IPS-20b (cell line): ENCODE results near the gene MRTFB.

Source experiments
- H3K27ac ChIP-seq: one replicate; pipeline ENCODE4 v1.5.1; 2013; ENCODE audit warnings: low read length
- H3K27me3 ChIP-seq: 2 replicates; pipeline ENCODE4 v1.6.1; 2013; ENCODE audit warnings: mild to moderate bottlenecking, low read length, inconsistent platforms; ENCODE audit not compliant: insufficient read depth
- H3K36me3 ChIP-seq: 2 replicates; pipeline ENCODE4 v1.6.1; 2013; ENCODE audit warnings: low read depth, mild to moderate bottlenecking, inconsistent platforms, low read length, moderate library complexity; ENCODE audit not compliant: insufficient read depth
- H3K4me1 ChIP-seq: 2 replicates; pipeline ENCODE4 v1.6.1; 2013; ENCODE audit warnings: mild to moderate bottlenecking, control low read depth, inconsistent platforms, low read length, moderate library complexity; ENCODE audit not compliant: insufficient read depth
- H3K4me3 ChIP-seq: 2 replicates; pipeline ENCODE4 v1.5.1; 2013; ENCODE audit warnings: mild to moderate bottlenecking, low read length, inconsistent platforms
- H3K9ac ChIP-seq: 2 replicates; pipeline ENCODE4 v1.6.1; 2013; ENCODE audit warnings: low read depth, mild to moderate bottlenecking, inconsistent platforms, low read length, moderate library complexity
- H3K9me3 ChIP-seq: 2 replicates; pipeline ENCODE4 v1.6.1; 2013; ENCODE audit warnings: mild to moderate bottlenecking, low read depth, low read length, inconsistent platforms; ENCODE audit not compliant: insufficient read depth

The MRTFB gene

DNA sequence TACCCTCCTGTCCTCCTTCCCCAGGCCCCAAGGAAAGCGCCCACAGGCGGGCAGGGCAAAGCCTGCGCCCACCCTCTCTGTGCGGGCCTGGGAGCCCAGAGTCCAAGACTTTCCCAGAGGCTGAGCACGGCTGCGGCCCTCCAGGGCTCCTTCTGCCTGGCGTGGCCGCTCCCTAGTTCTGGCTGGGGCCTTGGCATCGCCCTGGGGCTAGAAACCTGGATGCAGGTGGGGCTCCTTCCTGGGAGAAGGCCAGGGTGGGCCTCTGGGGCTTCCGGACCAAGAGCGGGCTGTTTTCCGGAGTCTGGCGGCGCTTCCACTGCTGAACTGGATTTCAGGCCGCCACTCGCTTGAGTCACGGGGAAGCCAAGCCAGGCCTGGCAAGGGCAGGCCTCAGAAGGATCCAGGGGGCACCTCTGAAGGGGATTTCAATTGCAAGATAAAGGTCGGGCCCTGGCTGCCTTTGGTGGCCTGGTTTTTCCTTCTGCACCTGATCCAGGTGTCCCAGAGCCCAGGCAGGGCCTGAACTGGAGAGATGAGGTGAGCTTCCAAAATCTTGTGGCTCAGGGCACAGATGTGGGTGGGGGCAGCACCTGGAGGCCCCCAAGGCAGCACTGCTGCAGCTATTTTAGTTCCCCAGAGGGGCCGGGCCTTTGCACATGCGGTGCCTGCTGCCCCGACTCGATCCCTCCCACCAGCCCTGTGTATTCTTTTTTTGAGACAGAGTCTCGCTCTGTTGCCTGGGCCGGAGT, 227.4 kb downstream of the MRTFB start:
- no peaks in the 10 kb centered on the region for H3K9me3 ChIP-seq
- H3K36me3 ChIP-seq: no peaks in the 10 kb centered on the region
- H3K27me3 ChIP-seq: peaks cover 22% of the 10 kb centered on the region; the same call in 1 of the 2 replicates
- H3K4me3 ChIP-seq: no peak overlapping the region
- peaks cover 6% of the 10 kb centered on the region for H3K4me1 ChIP-seq
- H3K27ac ChIP-seq: no peak overlapping the region
- H3K9ac ChIP-seq: no peak overlapping the region

DNA sequence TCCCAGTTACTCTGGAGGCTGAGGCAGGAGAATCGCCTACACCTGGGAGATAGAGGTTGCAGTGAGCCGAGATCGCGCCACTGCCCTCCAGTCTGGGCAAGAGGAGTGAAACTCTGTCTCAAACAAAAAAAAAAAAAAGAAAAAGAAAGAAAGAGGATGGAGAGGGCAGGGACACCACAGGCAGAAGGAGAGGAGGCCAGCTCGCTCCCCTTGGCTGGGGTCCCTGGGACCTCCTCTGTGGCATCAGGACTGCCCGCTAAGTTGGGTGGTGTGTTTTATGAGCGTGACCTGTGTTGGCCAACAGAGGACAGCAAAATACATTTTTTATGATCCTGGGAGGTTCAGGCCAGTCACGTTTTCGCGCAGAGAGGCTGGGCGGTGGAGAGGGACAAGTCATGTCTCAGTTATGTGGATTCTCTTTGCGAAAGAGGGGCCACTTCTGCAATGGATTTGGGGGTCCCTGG, 229.6 kb downstream of the MRTFB start:
- H3K9ac ChIP-seq: no peak overlapping the region

DNA sequence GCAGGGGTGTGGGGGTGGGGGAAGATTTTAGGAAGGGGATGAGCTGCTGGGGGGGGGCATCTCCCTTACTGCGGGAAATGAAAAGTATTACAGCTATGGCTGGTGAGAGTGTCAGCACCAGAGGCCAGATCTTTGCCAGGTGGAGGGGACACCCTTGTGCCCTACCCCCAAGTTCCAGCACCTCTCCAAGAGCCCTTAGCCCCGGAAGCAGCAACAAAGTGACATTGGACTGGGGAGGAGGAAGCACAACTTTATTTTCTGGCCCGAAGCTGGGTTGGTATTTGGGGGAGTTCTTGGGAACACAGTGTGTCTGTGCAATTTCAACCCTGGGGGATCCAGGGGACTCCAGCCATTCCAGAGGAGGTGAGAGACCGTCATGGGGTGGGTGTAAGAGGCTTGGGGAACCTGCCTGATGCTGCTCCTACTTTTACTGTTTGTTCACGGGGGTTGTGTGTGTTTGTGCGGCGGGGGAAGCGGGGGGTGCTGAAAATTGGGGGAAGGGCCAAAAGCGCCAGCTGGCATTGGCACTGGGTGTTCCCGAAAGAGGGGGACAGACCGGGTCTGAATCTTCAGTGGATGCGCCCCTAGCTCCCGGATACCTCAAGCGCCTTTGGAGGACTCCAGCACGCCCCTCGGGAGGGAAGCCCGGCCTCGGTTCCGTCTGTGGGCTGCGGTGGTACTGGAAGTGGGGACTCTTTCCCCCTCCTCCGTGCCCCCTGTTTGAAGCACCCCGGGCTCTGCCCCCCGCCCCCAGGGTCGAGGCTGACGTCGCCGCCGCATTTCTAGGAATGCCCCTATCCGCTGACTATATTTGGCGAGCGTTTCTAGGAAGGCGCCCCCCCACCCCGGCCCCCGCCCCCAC, 230.3 kb downstream of the MRTFB start:
- peak overlapping the region; percentile 73 for H3K4me3 ChIP-seq
- peaks cover 30% of the 10 kb centered on the region; the same call in 1 of the 2 replicates for H3K27me3 ChIP-seq
- no peaks in the 10 kb centered on the region for H3K36me3 ChIP-seq
- no peaks in the 10 kb centered on the region for H3K9me3 ChIP-seq
- peak overlapping the region; percentile 71; the same call in 1 of the 2 replicates for H3K9ac ChIP-seq
- H3K27ac ChIP-seq: no peak overlapping the region
- H3K4me1 ChIP-seq: peaks cover 15% of the 10 kb centered on the region

More for the DNA sequence above, 229.6 kb downstream of the MRTFB start:
- peaks cover 11% of the 10 kb centered on the region for H3K4me1 ChIP-seq
- no peak overlapping the region for H3K27ac ChIP-seq
- no peaks in the 10 kb centered on the region for H3K36me3 ChIP-seq
- H3K4me3 ChIP-seq: peak overlapping the region; percentile 73; the same call in 1 of the 2 replicates
- H3K9me3 ChIP-seq: no peaks in the 10 kb centered on the region
- H3K27me3 ChIP-seq: peaks cover 30% of the 10 kb centered on the region; the same call in 1 of the 2 replicates

DNA sequence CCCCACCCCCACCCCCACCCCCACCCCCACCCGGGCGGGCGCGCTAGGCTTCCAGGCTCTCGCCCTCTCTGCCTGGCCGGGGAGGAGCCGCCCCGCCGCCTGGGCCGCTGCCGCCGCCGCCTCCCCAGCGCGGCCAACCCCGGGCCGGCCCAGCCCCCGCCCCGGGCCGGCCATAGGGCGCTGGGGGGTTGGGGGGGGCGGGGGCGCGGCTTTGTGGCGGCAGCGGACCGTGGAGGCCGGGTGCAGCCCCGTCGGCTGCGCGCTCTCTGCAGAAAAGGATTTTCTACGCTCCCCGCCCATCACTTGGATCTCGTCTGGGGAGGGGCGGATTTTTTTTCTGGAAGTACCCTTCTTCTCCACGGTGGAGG, 230.9 kb downstream of the MRTFB start:
- Histone ChIP-seq H3K4me3 (peak overlapping the region; percentile 82), H3K27me3 (peaks cover 30% of the 10 kb centered on the region; the same call in 1 of the 2 replicates), H3K27ac (no peak overlapping the region), H3K4me1 (peaks cover 21% of the 10 kb centered on the region), H3K9me3 (no peaks in the 10 kb centered on the region), H3K9ac (peak overlapping the region; percentile 68; the same call in 1 of the 2 replicates), H3K36me3 (no peaks in the 10 kb centered on the region)

DNA sequence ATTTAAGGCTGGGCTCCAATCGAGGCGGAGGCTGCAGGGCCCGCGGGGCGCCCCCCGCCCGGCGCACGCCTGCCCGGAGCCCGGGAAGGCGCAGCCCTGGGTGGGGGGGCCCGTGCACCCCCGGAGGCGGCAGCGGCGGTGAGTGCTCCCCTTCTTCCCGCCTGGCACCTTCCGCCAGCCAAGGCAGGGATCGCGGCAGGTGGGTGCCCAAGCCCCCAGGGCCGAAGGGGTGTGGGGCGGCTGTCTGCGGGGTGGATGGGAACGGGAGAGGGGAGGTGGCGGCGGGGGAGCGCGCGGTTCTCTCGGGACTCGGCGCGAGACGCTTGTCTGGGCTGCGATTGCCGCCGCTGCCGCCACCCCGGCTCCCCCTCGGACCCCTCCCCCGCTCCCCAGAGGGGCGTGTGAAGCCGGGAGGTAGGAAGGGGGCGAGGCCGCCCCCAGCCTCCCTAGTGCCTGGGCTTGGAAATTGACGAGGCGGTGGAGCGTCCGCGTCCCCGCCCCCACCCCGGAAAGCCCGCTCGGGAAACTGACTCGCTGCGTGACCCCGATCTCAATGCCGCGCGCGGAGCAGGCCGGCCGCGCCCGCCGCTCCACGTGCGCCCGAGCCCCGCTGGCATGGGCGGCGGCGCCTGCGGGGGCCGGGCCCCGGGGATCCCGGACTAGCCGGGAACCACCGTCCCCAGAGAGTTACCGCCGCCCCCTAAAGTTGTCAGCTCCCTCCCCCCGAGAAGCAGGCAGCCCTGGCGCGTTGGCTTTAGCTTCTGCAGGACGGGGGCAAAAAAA, 231.5 kb downstream of the MRTFB start:
- Histone ChIP-seq H3K4me1 (peaks cover 27% of the 10 kb centered on the region), H3K27me3 (peaks cover 30% of the 10 kb centered on the region; the same call in 1 of the 2 replicates), H3K9me3 (no peaks in the 10 kb centered on the region), H3K4me3 (peak overlapping the region; percentile 82), H3K27ac (no peak overlapping the region), H3K36me3 (no peaks in the 10 kb centered on the region), H3K9ac (peak overlapping the region; percentile 68; the same call in 1 of the 2 replicates)

DNA sequence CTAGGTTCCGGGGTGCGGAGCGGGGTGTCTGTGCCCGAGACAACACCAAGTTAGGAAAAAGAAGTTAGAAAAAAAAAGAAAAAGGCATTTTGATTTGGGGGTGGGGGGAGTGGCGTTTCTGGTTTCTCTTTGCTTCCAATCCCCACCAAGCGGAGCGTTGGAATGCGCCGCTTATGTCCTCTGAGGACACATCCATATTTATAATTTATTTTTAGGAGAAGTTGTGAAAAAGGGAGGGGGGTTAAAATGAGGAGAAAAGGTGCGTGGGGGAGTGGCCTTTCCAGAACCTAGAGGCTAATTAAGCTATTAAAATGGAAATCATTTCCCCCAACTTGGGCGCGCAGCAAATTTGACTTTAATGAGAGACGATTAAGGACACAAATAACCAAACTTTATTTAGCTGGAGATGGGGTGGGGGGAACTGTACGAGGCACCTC, 232.1 kb downstream of the MRTFB start:
- Histone ChIP-seq H3K36me3 (no peaks in the 10 kb centered on the region), H3K9ac (peak overlapping the region; percentile 68; the same call in 1 of the 2 replicates), H3K27ac (no peak overlapping the region), H3K4me3 (peak overlapping the region; percentile 82), H3K4me1 (peaks cover 32% of the 10 kb centered on the region), H3K27me3 (peaks cover 30% of the 10 kb centered on the region; the same call in 1 of the 2 replicates), H3K9me3 (no peaks in the 10 kb centered on the region)

DNA sequence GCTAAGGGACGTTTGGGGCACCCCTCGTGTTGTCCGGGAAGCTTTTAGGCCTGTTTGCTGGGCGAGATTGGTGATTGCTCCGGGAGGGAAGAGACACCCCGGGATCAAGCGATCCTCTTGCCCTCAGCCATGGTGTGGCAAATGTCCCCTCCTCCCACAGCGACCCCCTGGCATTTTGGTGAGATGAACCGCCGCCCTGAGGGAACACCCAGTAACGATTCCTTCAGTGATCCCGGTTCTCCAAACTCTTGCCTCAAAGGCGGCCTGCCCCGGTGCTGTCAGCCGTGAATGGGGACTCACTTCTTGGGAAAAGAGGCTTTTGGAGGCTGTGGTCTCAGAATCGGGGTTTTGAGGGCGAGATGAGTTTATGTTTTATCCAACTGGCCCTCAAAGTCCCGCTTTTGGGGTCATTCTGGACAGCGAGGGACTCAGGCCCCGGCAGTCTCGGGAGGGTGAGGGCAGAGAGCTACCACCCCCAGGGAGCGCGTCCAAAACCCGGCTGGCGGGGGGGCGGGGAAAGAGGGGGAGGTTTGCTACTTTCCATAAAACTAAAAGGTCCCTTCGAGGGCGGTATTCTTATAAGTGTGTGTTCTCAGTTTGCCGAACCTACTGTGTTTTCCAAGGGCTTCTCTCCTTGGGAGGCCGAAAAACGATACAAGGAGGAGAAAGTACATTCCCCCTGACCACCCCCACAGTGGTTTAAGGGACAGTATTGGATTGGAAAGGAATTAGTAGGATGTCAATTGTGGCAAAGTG, 232.7 kb downstream of the MRTFB start:
- no peaks in the 10 kb centered on the region for H3K9me3 ChIP-seq
- no peaks in the 10 kb centered on the region for H3K36me3 ChIP-seq
- H3K4me1 ChIP-seq: peaks cover 32% of the 10 kb centered on the region
- no peak overlapping the region for H3K27ac ChIP-seq
- H3K4me3 ChIP-seq: peak overlapping the region; percentile 82
- peaks cover 30% of the 10 kb centered on the region; the same call in 1 of the 2 replicates for H3K27me3 ChIP-seq
- peak overlapping the region; percentile 68; the same call in 1 of the 2 replicates for H3K9ac ChIP-seq

DNA sequence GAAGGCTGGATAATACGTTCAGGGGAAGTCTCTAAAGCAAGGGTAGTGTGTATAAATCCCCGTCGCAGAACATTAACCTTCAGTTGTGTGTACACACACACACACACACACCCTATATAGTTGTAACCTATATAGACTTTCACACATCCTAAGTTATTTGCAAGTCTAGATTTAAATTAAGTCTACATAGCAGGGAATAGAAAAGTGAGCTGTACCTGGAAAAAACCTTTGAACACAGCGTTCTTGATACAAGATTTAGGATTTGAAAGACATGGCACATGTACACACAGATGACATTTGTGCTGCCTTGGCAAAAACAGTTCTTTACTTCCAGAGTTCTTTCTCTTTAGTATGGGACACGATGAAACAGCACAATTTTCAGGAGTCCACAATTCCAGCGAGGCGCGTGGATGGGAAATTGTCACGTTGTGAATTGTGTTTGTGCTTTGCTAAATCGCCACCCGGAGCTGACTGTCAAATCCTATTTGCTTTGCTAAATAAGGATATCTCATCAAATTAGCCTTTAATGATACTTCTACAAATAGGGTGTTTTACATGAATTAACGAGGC, 233.9 kb downstream of the MRTFB start:
- Histone ChIP-seq H3K9me3 (no peaks in the 10 kb centered on the region), H3K36me3 (no peaks in the 10 kb centered on the region), H3K27ac (no peak overlapping the region), H3K4me1 (peaks cover 38% of the 10 kb centered on the region), H3K9ac (no peak overlapping the region), H3K27me3 (peaks cover 30% of the 10 kb centered on the region; the same call in 1 of the 2 replicates), H3K4me3 (0 out of 2 replicates have a peak overlapping the region, but pooled peaks have one; percentile 6)

DNA sequence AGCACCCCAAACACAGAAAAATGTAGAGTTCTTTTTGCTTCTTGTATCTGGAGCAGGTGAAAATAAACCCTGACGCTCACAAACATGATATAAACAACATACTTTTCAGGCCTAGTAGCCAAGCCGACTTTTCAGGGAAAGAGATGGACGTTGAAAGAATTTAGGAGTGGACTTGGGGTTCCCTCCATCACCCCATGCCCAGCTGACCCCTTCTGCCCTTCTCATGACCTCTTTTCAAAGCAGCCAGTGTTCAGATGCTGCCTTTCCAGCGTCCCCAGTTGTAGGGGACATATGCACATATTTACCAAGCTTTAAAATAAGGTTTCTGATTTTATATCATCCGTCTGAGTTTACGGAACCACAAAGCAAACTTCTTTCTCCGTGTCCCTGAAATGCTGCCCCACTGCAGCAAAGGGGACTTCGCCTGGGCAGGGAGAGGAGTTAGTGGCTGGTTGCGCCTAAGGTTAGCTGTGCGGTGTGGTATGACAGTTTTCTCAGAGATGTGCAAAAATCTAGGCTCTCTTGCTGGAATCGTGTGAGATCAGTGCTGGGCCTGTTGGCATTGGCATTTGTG, 235.5 kb downstream of the MRTFB start:
- no peaks in the 10 kb centered on the region for H3K9me3 ChIP-seq
- peak overlapping the region; percentile 61 for H3K27ac ChIP-seq
- peaks cover 17% of the 10 kb centered on the region; the same call in 1 of the 2 replicates for H3K27me3 ChIP-seq
- no peaks in the 10 kb centered on the region for H3K36me3 ChIP-seq
- peaks cover 35% of the 10 kb centered on the region for H3K4me1 ChIP-seq
- no peak overlapping the region for H3K4me3 ChIP-seq
- no peak overlapping the region; the same call in 1 of the 2 replicates for H3K9ac ChIP-seq

DNA sequence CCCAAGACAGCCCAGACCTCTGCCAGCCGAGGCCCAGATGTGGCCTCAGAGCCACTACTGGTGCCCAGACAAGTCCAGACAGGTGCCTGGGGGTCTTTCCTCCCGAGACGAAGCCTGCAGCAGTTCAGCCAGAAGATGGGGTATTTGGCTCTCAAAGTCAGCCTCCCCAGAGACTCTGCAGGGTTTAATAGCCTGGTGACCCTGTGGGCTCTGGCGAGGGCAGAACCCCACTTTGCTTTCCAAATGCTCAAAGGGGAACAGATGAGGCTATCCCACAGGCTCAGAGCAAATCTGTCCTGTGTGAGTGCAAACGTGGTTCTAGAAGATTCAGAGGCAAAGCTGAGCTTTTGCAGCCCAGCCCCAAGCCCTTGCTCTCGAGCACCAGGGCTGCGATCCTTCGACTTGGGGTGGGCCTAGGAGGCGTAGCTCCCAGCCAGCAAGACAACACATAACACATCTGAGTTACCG, 236.0 kb downstream of the MRTFB start:
- Histone ChIP-seq H3K4me1 (peaks cover 35% of the 10 kb centered on the region), H3K27me3 (peaks cover 16% of the 10 kb centered on the region; the same call in 1 of the 2 replicates), H3K36me3 (no peaks in the 10 kb centered on the region), H3K9ac (no peak overlapping the region; the same call in 1 of the 2 replicates), H3K9me3 (no peaks in the 10 kb centered on the region; the same call in 1 of the 2 replicates), H3K4me3 (no peak overlapping the region), H3K27ac (peak overlapping the region; percentile 61)
